HepG2 (cell line): ENCODE measurements around the gene CCDC50. TPM values are rescaled to one million over a fixed set of nuclear protein-coding genes. Genes with fewer than 3 reads are reported as not detected.

Experiments used
- ZNF224 ChIP-seq: sonication (generic); formaldehyde crosslinking; IDR thresholded peaks from 2 replicates; pipeline ENCODE4 v1.5.0; 2020; ENCODE audit warnings: mild to moderate bottlenecking, missing genetic modification reagents
- ZNF577 ChIP-seq: sonication (generic); formaldehyde crosslinking; IDR thresholded peaks from 2 replicates; pipeline ENCODE4 v1.4.0; 2020; ENCODE audit warnings: mild to moderate bottlenecking, low read depth, missing genetic modification reagents, borderline replicate concordance
- ZNF883 ChIP-seq: sonication (generic); formaldehyde crosslinking; IDR thresholded peaks from 2 replicates; pipeline ENCODE4 v1.5.1; 2020; ENCODE audit warnings: mild to moderate bottlenecking, missing genetic modification reagents; ENCODE audit errors: not compliant biosample characterization
- polyA plus RNA-seq, 8 experiments: library from polyadenylated mRNA; depleted of rRNA in 3 of 8; stranded (reverse) in 7 of 8; unstranded in 1 of 8; fragments of >200 nt; fragmentation: Illumina TruSeq in 4 of 8; extraction: Trizol in 4 of 8; gene quantifications; 2 replicates each; pipeline versions ENCODE4 v1.2.1 to v1.2.3, GENCODE V29; 2011 to 2016; ENCODE audit warnings: low read depth in 4 of 8, missing spikeins in 1 of 8, mixed read lengths in 1 of 8; ENCODE audit not compliant: insufficient read depth in 1 of 8
- total RNA-seq, 5 experiments: library from RNA; depleted of rRNA; stranded (reverse); fragments of >200 nt; fragmentation: Illumina TruSeq; extraction: Trizol; gene quantifications; 2 replicates each; pipeline ENCODE4 v1.2.3, GENCODE V29; 2016; ENCODE audit warnings: low read depth in 1 of 5
- TF ChIP-seq, protein P1 (sequence below): sonication (generic); formaldehyde crosslinking; IDR thresholded peaks from 2 replicates; pipeline ENCODE4 v1.4.0; 2020; ENCODE audit warnings: mild to moderate bottlenecking, missing genetic modification reagents
- TF ChIP-seq, protein P2 (sequence below): sonication (generic); formaldehyde crosslinking; IDR thresholded peaks from 2 replicates; pipeline ENCODE4 v1.5.0; 2020; ENCODE audit warnings: mild to moderate bottlenecking, missing genetic modification reagents
- TF ChIP-seq, protein P3 (sequence below): sonication (generic); formaldehyde crosslinking; IDR thresholded peaks from 2 replicates; pipeline ENCODE4 v1.5.1; 2020; ENCODE audit warnings: missing genetic modification reagents, mild to moderate bottlenecking, borderline replicate concordance

Gene CCDC50
- total and polyA plus RNA-seq, 2 of the 13 experiments (the other 11 are each of a cell fraction or from before 2014, with no cell fraction given) = 47.6 to 66.4 TPM

DNA sequence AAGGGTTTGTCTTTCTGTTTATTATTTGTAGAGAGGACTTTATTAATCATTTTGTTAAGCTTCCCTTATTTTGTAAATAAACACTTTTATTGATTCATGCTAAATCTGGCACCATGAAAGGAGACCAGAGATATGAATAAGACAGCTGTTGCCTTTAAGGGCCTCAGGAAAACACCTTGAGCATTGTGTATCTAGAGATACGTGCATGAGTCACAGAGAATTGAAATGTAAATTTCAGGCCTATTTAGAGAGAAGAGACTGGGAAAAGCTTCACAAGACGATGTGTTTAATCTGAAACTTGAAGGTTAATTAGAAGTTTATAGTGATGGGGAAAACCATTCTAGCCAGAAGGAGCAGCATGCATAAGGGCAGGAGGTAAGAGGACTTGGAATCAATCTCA is 29.7 kb downstream of the CCDC50 start (continued):
- TF ChIP-seq, protein P1, sequence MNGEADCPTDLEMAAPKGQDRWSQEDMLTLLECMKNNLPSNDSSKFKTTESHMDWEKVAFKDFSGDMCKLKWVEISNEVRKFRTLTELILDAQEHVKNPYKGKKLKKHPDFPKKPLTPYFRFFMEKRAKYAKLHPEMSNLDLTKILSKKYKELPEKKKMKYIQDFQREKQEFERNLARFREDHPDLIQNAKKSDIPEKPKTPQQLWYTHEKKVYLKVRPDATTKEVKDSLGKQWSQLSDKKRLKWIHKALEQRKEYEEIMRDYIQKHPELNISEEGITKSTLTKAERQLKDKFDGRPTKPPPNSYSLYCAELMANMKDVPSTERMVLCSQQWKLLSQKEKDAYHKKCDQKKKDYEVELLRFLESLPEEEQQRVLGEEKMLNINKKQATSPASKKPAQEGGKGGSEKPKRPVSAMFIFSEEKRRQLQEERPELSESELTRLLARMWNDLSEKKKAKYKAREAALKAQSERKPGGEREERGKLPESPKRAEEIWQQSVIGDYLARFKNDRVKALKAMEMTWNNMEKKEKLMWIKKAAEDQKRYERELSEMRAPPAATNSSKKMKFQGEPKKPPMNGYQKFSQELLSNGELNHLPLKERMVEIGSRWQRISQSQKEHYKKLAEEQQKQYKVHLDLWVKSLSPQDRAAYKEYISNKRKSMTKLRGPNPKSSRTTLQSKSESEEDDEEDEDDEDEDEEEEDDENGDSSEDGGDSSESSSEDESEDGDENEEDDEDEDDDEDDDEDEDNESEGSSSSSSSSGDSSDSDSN (CRISPR knock-in tag) = no peak
- TF ChIP-seq ZNF577 (CRISPR knock-in tag) (no peak), ZNF224 (no peak), ZNF883 (CRISPR knock-in tag) (no peak)
- TF ChIP-seq, protein P2, sequence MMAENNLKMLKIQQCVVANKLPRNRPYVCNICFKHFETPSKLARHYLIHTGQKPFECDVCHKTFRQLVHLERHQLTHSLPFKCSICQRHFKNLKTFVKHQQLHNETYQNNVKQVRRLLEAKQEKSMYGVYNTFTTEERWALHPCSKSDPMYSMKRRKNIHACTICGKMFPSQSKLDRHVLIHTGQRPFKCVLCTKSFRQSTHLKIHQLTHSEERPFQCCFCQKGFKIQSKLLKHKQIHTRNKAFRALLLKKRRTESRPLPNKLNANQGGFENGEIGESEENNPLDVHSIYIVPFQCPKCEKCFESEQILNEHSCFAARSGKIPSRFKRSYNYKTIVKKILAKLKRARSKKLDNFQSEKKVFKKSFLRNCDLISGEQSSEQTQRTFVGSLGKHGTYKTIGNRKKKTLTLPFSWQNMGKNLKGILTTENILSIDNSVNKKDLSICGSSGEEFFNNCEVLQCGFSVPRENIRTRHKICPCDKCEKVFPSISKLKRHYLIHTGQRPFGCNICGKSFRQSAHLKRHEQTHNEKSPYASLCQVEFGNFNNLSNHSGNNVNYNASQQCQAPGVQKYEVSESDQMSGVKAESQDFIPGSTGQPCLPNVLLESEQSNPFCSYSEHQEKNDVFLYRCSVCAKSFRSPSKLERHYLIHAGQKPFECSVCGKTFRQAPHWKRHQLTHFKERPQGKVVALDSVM (CRISPR knock-in tag) = no peak
- TF ChIP-seq, protein P3, sequence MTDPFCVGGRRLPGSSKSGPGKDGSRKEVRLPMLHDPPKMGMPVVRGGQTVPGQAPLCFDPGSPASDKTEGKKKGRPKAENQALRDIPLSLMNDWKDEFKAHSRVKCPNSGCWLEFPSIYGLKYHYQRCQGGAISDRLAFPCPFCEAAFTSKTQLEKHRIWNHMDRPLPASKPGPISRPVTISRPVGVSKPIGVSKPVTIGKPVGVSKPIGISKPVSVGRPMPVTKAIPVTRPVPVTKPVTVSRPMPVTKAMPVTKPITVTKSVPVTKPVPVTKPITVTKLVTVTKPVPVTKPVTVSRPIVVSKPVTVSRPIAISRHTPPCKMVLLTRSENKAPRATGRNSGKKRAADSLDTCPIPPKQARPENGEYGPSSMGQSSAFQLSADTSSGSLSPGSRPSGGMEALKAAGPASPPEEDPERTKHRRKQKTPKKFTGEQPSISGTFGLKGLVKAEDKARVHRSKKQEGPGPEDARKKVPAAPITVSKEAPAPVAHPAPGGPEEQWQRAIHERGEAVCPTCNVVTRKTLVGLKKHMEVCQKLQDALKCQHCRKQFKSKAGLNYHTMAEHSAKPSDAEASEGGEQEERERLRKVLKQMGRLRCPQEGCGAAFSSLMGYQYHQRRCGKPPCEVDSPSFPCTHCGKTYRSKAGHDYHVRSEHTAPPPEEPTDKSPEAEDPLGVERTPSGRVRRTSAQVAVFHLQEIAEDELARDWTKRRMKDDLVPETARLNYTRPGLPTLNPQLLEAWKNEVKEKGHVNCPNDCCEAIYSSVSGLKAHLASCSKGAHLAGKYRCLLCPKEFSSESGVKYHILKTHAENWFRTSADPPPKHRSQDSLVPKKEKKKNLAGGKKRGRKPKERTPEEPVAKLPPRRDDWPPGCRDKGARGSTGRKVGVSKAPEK = no peak
